Mammary epithelial cell (primary cell): ENCODE data around the gene MYLK.

Source experiments
- EZH2 ChIP-seq: IDR thresholded peaks from 2 replicates; pipeline ENCODE4 v1.6.1; 2012; ENCODE audit warnings: low read length, inconsistent platforms, borderline replicate concordance
- TF ChIP-seq, protein P1 (sequence below), 2 donors: IDR thresholded peaks in 1 of 2; conservative IDR thresholded peaks in 1 of 2; 2 replicates each; pipeline ENCODE4 v1.5.1; 2011 to 2012; ENCODE audit warnings: inconsistent platforms in 2 of 2, low read length in 2 of 2, mild to moderate bottlenecking in 2 of 2, control low read depth in 1 of 2, low read depth in 1 of 2; ENCODE audit not compliant: insufficient read depth in 1 of 2; ENCODE audit errors: extremely low read depth in 1 of 2

DNA sequence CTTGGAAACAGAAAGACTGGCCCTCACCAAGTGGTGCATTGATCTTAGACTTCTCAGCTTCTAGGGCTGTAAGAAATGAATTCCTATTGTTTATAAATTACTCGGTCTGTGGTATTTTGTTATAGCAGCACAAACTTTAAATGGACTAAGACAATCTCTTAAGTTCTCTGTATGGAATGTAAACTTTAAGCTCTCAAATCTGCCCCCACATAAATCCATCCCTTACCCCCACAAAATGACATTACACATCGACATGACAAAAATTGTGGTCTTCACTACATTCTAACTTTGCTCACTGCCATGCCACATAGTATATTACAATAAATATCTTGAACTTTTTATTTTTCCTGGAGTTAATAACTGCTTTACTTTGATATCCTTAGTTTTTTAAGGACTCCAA lies 121.3 kb downstream of the MYLK start:
- no peak for TF ChIP-seq EZH2
- TF ChIP-seq, protein P1, sequence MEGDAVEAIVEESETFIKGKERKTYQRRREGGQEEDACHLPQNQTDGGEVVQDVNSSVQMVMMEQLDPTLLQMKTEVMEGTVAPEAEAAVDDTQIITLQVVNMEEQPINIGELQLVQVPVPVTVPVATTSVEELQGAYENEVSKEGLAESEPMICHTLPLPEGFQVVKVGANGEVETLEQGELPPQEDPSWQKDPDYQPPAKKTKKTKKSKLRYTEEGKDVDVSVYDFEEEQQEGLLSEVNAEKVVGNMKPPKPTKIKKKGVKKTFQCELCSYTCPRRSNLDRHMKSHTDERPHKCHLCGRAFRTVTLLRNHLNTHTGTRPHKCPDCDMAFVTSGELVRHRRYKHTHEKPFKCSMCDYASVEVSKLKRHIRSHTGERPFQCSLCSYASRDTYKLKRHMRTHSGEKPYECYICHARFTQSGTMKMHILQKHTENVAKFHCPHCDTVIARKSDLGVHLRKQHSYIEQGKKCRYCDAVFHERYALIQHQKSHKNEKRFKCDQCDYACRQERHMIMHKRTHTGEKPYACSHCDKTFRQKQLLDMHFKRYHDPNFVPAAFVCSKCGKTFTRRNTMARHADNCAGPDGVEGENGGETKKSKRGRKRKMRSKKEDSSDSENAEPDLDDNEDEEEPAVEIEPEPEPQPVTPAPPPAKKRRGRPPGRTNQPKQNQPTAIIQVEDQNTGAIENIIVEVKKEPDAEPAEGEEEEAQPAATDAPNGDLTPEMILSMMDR (conservative IDR thresholded peaks at IDR 0.05 in 1 of 2, IDR thresholded peaks at IDR 0.05 in 1 of 2; ENCODE audit: extremely low read depth in 1 of 2, insufficient read depth in 1 of 2, low read depth in 1 of 2, low read length in 2 of 2), result no peak
